GM18861 (cell line): ENCODE measurements around the gene C22orf39.

Experiments
- ATAC-seq: cut with Tn5 transposase; IDR thresholded peaks from one replicate; pipeline ENCODE4 v1.9.1; 2021; ENCODE audit not compliant: unreplicated experiment

The C22orf39 gene

DNA sequence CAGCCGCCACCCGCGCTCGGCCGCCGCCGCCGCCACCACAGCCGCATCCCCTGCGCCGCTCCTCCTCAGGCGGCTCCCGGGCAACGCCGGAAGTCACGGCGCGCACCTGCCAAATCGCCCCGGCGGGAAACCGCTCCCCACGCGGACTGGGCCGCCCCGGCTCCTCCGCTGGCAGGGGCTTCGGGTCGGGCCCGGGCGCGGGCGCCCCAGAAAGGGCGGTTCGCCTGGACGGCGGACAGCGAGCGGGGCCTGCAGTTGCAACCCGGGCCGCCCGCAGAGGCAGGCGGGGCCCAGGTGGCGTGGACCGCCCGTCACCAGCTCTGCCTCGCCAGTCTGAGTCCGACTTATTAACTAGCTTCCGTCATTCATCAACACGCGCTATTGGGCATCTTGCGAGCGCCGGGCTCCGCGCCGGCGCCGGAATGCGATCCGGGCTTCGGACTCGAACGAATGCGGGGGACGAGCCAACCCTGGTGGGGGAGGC is 15.8 kb downstream of the C22orf39 start, which contains the start of gene HIRA:
HIRA (minus strand) TSS at position 85 of the 484 bp plus-strand sequence. CDS start 257 bp downstream, outside the sequence.
- ATAC-seq = peak; percentile 35

DNA sequence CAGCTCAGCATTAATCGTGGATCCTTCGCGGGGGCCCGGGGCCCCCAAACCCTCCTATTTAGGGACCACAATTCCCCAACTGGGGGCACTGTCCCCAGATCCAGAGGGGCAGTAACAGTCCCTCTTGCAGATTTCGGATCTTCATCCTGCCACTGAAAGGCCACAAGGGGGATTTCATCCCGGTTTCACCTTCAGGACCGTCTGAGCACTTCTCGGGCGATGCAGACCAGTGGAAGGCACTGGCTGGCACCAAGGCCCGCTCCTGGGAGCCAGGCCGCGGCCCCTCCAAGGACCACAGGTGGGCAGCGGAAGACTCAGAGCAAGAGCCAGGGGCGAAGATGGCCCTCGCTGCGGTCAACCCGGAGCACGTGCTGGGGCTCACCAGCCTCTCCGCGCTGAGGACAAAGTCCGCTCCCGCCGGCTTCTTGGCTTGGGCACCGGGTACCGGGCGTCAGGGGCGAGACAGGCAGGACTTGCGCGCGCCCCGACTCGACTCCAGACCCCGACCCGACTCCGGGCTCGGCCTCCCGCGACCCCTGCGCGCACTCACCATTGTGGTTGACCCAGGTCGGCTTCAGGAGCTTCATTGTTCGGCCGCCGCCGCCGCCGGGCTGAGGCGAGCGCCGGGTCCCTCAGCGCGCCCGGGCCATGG is 16.5 kb downstream of the C22orf39 start:
- ATAC-seq = no peak

DNA sequence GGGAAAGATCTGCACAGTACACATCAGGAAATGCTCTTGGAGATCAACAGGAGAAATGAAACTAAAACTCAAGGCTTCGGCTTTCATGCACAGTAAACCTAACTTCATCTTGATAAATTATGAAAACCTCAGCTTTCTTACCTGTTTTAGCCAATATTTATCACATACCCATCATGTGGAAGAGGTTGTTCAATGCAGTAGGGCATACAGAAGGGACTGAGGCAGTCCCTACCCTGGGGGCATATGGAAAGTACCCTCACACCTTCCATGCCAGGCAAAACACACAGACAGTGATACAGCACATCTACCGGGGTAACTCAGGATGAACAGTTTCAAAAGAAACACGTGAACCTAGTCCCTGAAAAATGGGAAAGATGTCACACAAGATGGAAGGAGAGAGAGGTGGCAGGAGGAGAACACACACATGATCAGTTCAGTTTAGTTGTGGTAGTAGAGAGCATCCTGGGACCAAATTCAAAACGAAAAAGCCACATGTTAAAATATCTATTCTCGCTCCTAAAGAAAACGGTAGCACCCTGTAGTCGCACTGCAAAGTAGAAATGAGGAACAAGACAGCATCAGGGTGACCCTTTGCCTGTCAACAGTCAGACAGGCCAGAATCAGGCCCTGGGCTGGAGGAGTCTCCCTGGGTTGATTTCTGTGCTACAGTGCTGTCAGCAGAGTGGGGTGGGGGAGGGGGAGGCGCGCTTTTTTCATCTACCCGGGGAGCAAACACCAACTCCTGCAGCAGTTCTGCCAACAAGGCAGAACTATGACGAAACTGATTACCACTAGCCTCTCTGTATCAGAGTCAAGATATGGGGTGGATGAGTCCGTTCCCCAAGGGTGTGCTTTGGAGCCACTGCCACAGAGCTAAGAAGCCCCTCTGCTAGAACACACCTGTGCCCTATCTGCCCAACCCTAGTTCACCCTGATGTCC is 17.3 kb downstream of the C22orf39 start:
- ATAC-seq = no peak

DNA sequence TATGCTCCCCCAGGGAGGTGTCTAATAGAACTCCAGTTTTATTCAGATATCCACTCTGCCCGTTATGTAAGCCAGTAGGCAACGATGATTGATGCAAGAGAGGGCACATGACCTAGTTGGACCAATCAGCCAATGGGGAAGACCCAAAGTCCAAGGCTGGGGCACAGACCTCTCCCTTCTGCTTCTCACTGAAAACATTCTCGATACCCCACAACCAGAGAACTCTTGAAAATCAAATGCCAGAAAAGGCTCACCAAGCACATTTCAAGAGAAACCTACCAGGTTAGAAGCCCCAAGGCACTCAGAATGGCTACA is 23.4 kb downstream of the C22orf39 start:
- ATAC-seq = no peak

- no peak for ATAC-seq
Measured at GRCh38 chr22:19422440-19423301, 24.8 kb downstream of the C22orf39 start.

- no peak for ATAC-seq
Measured at GRCh38 chr22:19420321-19420720, 27.2 kb downstream of the C22orf39 start.

- ATAC-seq = no peak
Measured at GRCh38 chr22:19419464-19420178, 27.9 kb downstream of the C22orf39 start.

DNA sequence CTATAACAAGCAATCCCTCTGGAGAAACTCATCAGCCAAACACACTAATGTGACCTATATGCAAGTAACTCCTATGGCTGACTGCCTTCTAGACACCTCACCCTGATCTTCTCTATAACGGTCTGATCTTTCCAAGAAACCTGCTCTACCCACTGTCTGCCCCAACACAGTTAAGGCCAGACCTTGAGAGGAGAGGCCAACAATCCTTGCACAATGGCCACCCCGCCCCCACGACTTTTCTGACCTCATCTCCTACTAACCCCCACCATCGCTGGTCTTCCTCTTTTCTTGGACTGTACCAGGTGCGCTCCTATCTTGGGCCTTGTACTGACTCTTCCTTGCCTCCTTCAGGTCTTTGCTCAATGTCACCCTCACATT is 28.4 kb downstream of the C22orf39 start:
- ATAC-seq = no peak

DNA sequence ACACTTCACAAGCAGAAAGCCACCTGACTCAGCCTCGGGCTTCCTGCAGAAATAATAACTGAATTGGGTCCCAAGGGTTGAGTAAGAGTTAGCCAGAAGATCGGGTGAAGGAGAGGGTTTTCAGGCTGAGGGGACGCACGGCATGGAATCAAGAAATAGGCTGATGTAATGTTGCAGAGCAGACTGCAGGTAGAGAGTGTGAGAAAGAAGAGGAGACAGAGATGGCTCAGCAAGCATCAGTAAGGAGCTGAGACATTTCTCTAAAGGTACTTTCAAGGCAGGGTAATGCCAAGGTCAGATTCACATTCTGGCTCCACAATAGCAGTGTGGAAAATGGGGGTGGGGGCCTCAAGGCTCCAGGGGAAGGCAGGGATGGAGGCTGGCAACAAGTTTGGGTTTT is 34.6 kb downstream of the C22orf39 start:
- ATAC-seq = no peak

DNA sequence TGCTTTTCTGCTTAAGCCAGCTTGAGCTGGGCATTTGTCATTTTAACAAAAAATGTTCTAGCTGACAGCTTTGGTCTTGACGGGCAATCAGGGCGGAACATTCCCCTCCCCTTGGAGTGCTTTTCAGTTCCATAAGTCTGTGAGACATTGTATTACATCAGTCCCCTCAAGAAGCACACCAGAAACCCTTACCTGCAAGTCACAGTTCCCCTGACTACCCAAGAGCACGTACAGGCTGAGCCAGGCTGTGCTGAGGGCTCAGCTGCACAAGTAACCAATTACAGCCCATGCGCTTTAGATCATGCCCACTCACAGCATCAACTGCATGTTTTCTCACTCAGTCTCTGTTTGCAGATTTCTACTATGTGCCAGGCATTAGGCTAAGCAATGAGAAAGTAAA is 35.0 kb downstream of the C22orf39 start:
- no peak for ATAC-seq

DNA sequence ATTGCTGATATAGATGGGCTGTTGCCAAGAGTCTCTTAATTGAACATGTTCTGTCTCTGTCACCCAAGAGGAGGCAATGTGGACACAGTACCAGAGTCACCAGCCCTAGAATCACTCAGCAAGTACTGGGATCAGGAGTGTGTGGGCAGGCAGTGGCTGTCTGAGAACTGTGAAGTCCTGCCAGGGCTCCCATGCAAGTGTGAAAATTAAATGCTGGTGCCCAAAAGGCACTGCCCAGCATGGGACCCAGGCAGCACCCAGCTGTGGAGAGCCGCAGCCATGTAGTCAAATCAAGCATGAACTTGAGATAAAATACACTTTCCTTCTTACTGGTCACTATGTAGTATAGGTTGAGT is 35.8 kb downstream of the C22orf39 start:
- ATAC-seq = no peak

DNA sequence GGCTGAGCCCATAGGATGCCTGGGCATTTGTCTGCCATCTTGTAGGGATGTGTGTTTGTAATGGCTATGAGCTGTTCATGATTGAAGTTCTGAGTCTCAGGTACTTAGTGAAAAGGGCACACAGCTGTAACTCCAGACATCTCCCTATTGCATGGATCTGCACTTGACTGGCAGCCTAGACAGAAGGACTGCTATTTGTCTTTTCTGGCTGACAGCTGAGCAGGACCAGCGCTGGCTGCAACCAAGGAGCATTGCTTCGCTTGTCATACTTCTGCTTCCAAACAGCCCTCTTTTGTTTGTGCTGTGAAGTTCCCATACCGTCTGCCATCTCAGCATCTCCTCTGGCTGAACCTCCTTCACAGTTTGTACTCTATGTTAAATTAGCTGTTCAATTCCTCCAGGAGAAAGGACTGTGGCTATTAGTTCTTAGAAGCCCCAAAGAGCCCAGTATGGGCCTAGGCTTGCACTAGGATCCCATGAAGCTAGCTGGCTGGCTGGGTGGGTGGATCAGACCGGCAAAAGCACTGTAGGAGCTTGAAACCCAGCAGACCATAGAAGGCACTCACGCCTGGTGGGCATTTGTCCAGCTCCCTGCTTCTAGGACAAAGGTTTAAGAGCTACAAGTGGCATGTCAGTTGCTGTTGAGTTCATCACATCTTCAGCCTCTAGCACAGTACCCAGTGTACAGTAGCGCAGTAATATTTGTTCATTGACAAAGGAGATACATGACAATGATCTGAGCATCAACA is 36.4 kb downstream of the C22orf39 start:
- ATAC-seq = no peak

- no peak for ATAC-seq
Measured at GRCh38 chr22:19407649-19408606, 39.6 kb downstream of the C22orf39 start.

DNA sequence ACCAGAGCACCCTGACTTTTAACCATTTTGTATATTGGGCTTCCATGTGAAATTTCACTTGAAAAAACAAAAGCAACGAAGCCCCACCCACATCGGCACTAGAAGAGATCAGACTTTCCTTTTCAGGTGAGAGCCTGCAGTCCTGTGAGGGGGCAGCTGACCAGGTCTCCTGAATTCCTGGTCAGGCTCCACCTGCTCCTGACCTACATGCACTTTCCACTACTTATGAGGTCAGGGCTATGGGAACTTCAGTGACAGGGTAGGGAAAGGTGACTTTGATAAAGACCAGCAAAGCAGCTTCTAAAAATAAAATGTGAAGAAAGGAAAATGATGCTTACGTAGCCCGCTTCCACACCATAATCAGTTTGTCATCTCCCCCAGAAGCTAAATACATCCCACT is 40.7 kb downstream of the C22orf39 start:
- ATAC-seq = no peak

GRCh38 chr22:19406281-19406811 is 41.2 kb downstream of the C22orf39 start:
- ATAC-seq = no peak

- ATAC-seq = no peak
Measured at GRCh38 chr22:19405652-19406051, 41.9 kb downstream of the C22orf39 start.

GRCh38 chr22:19405133-19405532 is 42.4 kb downstream of the C22orf39 start:
- ATAC-seq = no peak

GRCh38 chr22:19404676-19405075 is 42.8 kb downstream of the C22orf39 start:
- no peak for ATAC-seq
